HG02884 (cell line): ENCODE data around the gene HOXC5.
"Not testable (repeated sequence)": the region's sequence is repeated elsewhere in the genome, so short reads cannot be mapped to it uniquely, and the experiment has no call there.

ENCODE experiments used
- ATAC-seq: cut with Tn5 transposase; IDR thresholded peaks from one replicate; pipeline ENCODE4 v1.9.1; 2021; ENCODE audit warnings: mild to moderate bottlenecking, moderate library complexity; ENCODE audit not compliant: unreplicated experiment

Gene HOXC5

DNA sequence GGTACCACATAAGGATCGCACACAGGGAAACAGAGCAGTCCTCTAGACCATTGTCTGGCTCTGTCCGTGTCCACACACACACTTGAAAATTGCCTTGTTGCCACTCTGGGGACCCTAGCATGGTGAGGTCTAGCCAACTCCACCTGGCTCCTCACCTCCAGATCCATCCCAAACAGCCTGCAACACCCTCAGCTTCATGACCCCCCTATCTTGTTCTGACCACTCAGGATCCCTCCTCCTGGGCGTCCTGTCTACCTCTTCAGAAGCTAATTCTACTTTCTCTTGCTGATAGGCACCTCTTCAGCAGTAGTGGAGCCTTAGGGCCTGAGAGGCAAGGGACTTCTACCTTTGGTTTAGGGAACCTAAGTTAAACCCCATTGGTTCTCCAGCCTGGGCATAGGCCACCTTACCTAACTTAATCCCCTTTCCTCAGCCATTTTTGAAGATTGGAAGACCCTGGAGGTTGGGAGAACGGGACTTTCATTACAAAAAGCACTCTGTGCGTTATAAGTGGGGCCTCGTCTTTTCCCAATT is 697 bp upstream of the HOXC5 start:
- ATAC-seq, result no peak

DNA sequence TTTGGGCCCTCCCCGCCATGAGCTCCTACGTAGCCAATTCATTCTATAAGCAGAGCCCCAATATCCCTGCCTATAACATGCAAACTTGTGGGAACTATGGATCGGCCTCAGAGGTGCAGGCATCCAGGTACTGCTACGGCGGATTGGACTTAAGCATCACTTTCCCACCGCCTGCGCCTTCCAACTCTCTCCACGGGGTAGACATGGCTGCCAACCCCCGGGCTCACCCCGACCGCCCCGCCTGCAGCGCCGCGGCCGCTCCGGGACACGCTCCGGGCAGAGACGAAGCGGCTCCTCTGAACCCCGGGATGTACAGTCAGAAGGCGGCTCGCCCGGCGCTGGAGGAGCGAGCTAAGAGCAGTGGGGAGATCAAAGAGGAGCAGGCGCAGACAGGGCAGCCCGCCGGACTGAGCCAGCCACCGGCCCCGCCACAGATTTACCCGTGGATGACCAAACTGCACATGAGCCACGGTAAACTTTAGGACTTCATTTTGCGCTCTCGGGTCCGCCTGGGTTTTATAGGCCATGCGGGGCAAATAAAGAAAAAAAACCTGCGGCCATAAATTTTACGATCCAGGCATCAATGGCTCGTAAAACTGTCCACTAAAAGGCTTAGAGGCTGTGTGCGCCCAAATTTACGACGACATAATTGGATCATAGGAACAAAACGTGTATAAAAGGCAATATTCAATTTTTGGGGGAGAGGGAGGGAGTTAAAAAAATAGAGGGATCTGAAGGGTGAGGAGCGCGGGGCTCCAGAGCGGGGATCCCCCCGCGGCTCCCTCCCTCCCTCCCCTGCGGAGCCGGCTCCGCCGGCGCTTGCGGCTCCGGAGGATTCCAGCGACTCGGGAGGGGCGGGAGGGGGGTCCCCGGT is 493 bp downstream of the HOXC5 start:
- no peak for ATAC-seq

DNA sequence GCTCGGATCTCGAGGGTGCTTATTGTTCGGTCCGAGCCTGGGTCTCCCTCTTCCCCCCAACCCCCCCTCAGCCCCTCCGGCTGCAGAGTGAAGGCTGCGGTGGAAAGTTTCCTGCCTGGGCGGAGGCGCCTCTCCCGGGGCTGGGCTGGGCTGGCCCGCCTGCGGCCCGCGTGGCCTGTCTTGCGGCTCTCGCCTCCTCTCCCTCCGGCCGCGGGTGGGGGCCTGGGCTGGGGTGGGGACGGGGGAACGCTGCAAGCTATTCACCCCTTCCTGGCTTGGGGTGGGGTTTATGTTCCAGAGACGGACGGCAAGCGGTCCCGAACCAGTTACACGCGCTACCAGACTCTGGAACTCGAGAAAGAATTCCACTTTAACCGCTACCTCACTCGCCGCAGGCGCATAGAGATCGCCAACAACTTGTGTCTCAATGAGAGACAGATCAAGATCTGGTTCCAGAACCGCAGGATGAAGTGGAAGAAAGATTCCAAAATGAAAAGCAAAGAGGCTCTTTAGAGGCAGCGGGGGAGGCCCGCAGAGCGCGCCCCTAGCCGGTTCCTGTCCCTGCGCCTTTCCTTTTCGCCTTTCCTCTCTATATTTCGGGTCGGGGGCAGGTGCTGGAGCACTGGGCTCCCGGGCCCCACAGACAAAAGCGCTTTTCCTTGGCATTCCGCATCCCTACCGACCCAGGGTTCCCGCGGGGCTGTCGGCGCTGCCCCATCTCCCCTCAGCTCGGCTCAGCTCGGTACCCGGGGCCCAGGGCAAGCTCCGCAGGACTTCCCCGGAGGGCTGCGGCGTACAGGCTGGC is 1.3 kb downstream of the HOXC5 start:
- ATAC-seq, result no peak

DNA sequence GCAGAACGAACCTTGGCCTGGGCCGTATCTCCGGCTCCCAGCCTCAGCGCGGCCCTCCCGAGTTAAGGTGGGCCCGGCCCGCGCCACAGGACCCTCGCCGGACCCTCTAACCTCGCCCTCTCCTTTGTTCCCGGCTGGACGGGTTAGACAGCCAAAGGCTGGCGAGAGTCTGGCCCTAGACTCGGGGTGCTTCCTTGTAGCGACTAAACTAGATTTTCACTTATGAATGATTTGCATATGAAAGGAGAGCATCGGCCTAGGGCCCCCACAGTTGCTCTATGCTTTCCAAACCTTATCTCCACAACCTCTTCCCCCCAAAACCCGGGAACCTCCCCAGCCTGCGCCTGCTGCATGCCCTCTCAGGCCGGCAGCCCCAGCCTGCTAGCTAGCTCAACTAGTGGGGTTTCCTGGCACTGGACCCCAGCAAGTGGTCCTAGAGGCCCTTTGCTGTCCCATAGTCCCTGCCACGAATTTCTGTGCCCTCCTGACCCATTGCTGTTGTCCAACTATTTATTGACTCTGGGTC is 2.0 kb downstream of the HOXC5 start:
- ATAC-seq, result no peak

DNA sequence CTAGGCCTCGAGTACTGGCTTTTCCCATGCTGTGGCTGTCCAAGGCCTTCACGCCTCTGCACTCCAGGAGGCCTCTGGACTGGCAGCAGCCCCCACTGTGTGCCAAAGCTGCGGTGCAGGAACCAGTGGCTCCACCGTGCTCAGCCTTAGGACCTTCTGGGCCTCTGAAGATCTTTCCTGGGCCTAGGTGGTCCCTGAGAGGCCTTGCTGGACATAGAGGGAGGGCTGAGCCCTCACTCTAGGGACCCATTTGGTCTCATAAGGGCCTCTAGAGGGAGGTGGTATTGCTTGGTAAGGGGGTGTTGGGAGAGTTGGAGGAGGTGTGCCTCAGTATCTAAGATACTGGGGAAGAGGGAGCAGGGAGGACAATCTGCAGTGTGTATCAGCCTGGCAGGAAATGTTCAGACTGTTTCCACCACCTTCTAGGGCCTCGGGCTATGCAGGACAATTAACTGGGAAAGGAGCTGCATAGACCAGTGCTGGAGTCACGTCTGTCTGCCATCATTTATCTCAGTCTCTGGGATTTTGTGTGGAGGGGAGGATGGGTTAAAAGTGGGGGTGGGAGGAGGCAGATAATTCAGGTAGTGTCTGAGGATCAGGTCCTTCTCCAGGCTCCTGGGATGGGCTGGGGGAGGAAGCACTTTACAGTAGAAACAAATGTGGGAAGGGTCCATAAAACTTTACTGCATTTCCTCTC is 2.9 kb downstream of the HOXC5 start:
- ATAC-seq, result no peak

DNA sequence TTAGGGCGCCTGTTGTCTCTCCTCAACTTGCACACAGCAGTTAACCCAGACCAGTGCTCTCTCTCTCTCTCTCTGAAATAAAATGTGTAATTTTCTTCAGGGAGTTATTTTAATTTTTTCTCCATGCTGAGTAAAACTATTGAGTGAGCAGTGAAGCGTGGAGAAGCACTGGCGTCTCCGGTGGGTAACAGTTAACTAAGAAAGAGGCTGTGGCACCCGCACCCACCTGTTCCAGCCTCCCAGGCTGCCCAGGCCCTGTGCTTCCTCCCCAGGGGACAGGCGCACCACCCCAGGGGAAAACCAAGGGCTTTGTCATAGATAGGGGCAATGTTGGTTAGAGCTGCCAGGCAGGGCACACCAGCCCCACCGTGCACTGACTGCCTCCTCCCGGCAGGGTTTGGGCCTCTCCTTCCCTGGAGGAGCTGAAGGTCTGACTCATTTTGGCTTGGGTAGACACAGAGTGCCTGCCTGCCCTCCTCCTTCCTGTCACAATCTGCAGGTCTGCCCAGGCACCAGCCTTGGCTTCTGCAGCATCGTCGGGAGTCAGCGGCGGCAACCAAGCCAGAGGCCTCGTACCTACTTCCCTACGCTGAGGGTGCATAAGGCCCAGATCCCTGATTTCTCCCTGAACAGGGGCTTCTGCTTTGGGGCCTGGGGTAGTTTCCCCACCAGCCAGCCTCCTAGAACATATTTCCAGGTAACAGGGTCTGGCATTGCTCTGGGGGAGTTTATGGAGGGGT is 3.9 kb downstream of the HOXC5 start:
- no peak for ATAC-seq

DNA sequence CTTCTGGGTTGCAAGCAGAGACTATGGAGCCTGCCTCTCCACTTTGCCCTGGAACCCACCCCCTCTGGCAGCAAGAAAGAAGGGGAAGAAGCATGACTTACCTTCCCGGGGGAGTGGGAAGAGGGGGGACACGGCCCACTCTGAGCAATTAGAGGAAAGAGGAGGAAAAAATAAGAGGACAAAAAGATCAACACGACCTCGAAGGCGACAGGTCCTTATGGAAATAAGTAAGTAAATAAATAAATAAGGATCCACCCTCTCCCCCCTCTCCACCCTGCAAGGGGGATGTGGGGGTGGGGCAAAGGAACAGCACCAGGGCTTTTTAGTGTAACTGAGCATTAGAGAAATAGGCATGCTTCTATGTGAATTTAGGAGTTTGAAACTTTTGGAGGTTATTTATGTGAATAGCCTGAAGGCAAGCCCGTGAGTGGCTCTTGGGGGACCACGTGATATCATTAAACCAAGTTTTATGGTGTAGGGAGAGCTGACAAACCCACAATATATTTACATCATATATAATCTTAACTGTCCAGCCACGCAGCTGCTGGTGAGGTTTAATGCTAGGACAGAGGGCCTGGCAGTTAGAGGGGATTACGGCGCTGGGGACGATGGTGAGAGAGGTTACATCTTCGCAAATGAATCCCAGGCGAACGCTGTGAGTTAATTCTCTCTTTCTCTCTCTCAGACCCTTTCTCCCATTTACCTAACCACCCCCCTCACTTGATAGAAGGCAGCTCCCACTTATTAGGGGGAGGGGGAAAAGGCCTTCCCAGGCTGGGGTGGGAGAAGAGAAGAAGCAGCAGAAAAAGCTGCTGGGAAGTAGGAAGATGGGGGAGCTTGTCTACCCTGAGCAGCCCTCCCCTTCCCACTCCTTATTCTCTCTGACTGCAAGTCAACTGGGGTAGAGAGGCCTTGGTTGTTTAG is 4.8 kb downstream of the HOXC5 start:
- ATAC-seq, result no peak

DNA sequence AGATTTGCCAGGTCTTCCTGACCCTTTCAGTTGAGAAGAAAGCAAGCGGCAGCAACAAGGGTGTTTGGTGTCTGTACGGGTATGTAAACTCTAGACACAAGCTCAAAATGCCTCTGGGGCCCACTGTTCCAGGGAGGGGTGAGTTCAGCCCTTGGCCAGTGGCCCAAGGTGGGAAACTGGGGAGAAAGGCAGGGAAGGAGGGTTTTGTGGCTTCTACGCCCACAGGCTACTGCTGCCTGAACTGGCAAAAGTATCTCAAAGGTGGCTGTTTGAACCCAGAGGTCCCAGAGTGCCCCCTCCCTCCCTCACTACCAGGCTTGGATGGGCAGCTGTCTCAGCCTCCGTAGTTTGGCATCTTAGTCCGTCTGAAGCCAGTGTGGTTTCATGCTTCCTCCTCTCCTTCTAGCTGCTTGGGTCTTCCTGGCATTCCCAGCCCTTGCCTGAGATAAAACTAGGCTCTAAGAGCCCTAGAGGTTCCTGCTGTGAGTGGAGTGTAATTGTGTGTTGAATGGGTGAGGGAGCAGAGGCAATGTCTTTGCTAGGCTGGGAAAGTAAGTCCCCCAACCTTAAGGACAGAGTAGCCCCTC is 5.5 kb downstream of the HOXC5 start:
- ATAC-seq, result no peak

DNA sequence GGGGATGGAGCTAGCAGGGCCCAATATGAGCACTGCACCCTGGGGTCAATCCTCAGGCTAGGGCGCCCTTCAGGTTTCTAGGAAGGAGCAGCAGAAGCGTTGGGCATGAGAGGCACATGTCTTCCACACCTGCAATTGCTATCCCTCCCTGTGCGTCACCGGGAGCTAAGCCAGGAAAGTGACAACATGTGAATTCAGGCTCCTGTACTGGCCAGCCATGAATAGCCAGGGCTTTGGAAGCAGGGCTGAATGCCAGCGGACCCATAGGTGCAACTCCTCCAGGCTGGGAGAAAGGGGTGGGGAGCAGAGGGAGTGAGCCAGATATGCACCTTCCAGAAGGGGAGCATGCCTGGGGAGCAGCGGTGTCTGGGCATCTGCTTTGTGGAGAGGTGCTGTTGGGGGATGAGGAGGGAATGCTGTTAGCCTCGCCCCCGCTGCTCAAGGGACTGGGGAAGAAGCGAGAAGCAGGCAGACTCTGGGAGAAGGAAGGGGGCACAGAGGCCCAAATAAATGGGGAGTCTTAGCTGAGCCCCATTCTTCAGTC is 6.1 kb downstream of the HOXC5 start:
- ATAC-seq, result no peak

DNA sequence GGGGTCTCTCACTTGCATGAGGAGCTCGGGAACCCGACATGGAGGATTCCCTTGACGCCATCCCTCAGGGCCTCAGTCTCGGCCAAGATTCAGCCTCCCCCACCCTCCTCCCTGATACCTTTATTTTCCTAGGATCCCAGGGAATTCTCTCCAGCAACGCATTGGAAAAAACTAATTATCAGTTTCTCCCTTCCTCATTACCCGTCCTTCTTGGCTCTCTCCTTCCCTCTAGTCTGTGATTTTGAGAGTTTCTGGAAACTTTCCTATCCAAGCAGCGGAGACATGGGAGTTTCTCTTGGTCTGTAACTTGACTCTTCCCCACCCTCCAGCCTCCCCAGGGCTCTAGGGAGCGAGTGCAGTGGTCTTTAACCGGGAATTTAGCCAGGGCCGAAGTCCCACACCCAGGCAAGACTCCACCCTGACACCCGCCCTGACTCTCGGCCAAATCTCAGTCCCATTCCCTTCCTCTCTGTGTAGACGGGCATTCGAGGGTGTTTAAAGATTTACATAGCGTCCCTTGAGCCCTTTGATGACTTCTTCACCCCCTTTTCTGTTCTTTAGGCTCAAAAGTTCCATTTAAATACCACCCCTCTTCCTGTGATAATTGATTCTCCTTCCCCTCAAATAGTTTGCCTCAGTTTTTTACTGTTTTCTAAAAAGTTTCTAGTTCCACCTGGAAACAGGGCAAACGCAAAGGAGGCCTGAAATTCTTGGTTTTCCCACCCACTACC is 6.7 kb downstream of the HOXC5 start:
- ATAC-seq, result no peak

DNA sequence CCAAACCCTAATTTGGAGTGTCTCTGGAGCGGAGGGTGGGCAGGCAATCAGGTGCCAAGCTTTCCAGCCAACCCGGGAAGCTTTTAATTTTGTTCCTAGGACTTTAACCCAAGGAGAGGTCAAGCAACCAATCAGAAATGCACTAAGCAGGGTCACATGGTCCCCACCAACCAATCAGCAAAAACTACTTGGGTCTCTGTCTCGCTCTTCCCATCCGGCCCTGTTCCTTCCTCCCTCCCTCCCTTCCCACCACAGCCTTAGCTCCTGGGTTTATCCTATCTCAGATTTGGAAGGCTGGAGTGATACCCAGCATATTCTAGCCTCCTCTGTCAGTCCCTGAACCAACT is 7.3 kb downstream of the HOXC5 start:
- no peak for ATAC-seq

DNA sequence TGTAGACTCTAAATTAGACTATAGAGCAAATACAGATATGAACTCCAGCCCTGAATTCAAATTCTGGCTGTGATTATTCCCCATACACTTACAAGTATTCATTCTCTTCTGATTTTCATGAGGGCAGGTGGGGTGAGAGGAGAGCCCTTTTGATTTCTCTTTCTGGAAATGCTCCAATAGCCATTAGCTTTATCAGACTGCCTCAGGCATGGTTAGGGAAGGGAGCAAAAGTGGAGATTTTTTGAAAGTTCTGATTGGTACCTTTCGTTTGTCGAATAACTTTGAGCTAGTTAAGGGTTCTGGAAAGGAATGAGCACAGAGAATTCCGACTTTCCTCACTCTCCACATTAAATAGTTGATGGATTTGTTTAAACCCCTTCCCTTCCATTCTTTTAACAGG is 7.8 kb downstream of the HOXC5 start:
- no peak for ATAC-seq

DNA sequence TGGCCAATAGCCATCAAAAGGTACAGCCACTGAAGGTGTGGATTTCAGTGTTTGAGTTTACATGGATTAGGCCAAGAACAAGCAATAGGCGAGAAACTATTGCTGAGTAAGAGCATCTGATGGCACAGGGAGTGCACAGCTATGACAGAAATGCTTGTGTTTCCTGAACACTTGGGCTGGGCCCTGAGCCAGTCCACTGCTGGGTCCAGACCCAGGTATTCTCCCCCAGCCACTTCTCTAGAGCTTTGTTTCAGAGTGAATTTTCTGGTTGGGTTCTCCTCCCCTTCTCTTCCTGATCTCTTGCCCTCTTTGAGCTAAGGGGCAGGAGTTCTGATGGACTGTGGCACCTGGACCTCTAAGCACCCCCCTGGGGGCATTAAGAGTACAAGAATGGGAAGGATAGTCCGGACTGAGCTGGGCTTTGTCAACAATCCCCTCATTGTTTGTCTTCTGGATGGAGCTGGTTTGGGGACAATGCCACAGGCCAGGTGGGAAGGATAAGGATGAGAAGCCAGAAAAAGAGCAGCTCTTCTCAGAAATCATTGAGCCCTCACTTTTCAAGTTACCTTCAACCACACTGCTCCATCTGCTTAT is 8.3 kb downstream of the HOXC5 start:
- ATAC-seq, result no peak

DNA sequence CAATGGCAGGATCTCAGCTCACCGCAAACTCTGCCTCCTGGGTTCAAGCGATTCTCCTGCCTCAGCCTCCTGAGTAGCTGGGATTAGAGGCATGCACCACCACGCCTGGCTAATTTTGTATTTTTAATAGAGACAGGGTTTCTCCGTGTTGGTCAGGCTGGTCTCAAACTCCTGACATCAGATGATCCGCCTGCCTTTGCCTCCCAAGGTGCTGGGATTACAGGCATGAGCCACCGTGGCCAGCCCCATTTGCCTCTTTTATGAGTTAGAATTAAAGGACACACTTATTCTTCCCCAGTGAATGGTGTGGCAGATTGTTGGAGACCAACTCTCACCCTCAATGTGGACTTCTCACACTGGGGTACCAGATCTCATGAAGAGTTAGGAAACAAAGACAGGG is 9.2 kb downstream of the HOXC5 start:
- ATAC-seq, result not testable (repeated sequence)

DNA sequence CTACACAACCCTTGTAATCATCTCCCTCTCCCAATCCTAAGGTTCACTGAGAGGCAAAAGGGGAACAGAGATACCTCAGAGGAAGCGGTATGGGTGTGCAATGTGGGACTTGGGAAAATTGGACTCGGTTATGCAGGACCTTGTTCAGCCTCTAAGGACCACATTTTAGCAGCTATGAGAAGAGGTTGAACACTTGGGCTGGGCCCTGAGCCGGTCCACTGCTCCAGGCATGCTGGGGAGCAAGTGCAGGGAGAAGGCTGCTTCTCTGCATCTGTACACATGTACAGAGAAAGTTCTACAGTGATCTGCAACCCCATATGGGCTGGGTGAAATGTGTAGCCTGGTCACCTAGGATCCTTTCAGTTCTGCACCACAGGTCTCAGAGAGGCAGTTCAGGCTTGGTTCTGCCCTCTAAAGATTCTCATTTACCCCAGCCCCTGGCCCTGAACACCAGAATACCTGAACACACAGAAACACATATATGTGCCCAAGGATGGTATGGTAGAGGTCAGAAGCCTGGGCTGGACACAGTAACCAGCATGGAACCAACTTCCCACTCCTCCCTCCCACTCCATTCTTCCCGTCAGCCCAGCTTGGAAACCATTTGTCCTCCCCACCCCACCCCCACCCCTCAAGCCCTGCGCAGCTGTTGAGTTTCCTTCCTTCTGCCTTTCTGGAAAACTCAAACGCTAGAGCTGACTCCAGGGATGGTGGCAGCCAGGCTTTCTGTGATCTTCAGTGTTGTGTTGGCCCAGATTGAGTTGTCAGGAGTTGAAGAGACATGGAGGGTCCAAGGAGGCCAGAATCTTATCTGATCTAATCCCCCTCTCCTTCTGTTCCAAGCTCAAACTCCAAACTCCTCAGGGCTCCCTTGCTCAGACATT is 10.4 kb downstream of the HOXC5 start:
- no peak for ATAC-seq

DNA sequence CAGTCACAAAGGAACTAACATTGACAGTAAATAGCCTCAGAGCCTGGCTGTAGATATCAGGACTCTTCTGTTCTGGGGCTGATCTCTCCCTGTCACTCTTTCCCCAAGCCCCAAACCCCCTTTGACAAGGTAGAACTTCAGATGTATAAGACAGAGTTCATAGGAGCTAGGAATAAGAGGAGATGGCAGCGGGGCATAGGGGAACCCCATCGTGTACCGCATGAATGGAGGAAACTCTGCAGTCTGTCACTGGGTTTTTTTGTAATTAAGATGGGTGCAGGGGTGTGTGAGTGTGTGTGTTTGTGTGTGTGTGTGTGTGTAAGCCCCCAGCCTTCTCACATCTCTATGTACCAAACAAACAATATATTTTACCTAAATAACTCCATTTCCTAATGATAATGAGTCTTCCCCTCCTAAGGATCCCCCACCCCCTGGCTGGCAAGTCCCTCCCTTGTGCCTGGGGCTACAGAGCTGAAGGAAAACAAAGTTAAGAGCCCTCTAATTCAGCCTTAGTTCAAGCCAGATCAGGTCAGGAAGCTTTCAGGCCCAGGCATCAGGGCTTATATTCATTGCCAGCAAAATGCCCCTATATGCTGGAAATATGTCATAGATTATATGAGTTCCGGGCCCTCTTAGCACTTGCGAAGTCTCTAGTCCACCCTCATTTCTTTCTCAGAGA is 11.7 kb downstream of the HOXC5 start:
- ATAC-seq, result no peak
